HG02763 (cell line): ENCODE measurements around the gene DYNLT4.

ENCODE experiments used
- ATAC-seq: cut with Tn5 transposase; IDR thresholded peaks from one replicate; pipeline ENCODE4 v1.9.1; 2021; ENCODE audit warnings: mild to moderate bottlenecking, moderate library complexity; ENCODE audit not compliant: unreplicated experiment

Gene DYNLT4

GRCh38 chr1:44792736-44793502 lies 14.2 kb downstream of the DYNLT4 start:
- ATAC-seq: no peak

- ATAC-seq: no peak
These were observed 16.0 kb downstream of the DYNLT4 start for GRCh38 chr1:44790968-44791801.

- ATAC-seq: no peak
These were observed 18.9 kb downstream of the DYNLT4 start, which contains the start of gene BEST4 for GRCh38 chr1:44788120-44788860. TSS of gene BEST4 (minus strand) at chr1:44788170. CDS start at chr1:44787705, 465 bp downstream.

- no peak for ATAC-seq
These were observed 19.6 kb downstream of the DYNLT4 start for GRCh38 chr1:44787506-44787905.

GRCh38 chr1:44786841-44787426 lies 20.2 kb downstream of the DYNLT4 start:
- no peak for ATAC-seq

GRCh38 chr1:44786138-44786840 lies 20.9 kb downstream of the DYNLT4 start:
- peak; percentile 48 for ATAC-seq

GRCh38 chr1:44785501-44786137 lies 21.5 kb downstream of the DYNLT4 start:
- no peak for ATAC-seq

GRCh38 chr1:44785029-44785380 lies 22.1 kb downstream of the DYNLT4 start:
- ATAC-seq: no peak

GRCh38 chr1:44784094-44785028 lies 22.8 kb downstream of the DYNLT4 start:
- no peak for ATAC-seq

GRCh38 chr1:44783697-44784093 lies 23.5 kb downstream of the DYNLT4 start:
- no peak for ATAC-seq

- ATAC-seq: no peak
These were observed 26.5 kb downstream of the DYNLT4 start for GRCh38 chr1:44780583-44781121.

- ATAC-seq: no peak
These were observed 28.2 kb downstream of the DYNLT4 start for GRCh38 chr1:44778705-44779576.

GRCh38 chr1:44777969-44778635 lies 29.0 kb downstream of the DYNLT4 start:
- no peak for ATAC-seq

- no peak for ATAC-seq
These were observed 29.6 kb downstream of the DYNLT4 start for GRCh38 chr1:44777547-44777946.

GRCh38 chr1:44776730-44777068 lies 30.5 kb downstream of the DYNLT4 start:
- ATAC-seq: no peak

GRCh38 chr1:44775930-44776729 lies 31.0 kb downstream of the DYNLT4 start:
- ATAC-seq: peak; percentile 3
